Fibroblast of pulmonary artery (primary cell): Measurements from ENCODE around the gene PTPN13.

Source experiments
- DNase-seq: peaks from one replicate; pipeline ENCODE4 v3.0.0-alpha.2; 2010; ENCODE audit warnings: low read depth
- H3K4me3 ChIP-seq: replicated peaks from 2 replicates; pipeline ENCODE4 v1.5.1; 2011; ENCODE audit warnings: low read depth, mild to moderate bottlenecking, control low read depth, low read length, moderate library complexity
- CTCF ChIP-seq: IDR thresholded peaks from 2 replicates; pipeline ENCODE4 v1.5.1; 2011; ENCODE audit warnings: mild to moderate bottlenecking, control low read depth, low read length, inconsistent platforms; ENCODE audit errors: missing control alignments

PTPN13 gene

GRCh38 chr4:86615501-86615900 lies 21.4 kb downstream of the PTPN13 start:
- no peak for TF ChIP-seq CTCF
- H3K4me3 ChIP-seq: no peak overlapping the region
- no peak for DNase-seq

GRCh38 chr4:86619656-86620055 lies 25.5 kb downstream of the PTPN13 start:
- no peak for TF ChIP-seq CTCF
- DNase-seq: no peak
- H3K4me3 ChIP-seq: no peak overlapping the region

- DNase-seq: no peak
- no peak for TF ChIP-seq CTCF
- H3K4me3 ChIP-seq: no peak overlapping the region
Measured at GRCh38 chr4:86621435-86621834, 27.3 kb downstream of the PTPN13 start.

GRCh38 chr4:86626066-86626465 lies 32.0 kb downstream of the PTPN13 start:
- no peak for TF ChIP-seq CTCF
- no peak for DNase-seq
- H3K4me3 ChIP-seq: no peak overlapping the region

DNA sequence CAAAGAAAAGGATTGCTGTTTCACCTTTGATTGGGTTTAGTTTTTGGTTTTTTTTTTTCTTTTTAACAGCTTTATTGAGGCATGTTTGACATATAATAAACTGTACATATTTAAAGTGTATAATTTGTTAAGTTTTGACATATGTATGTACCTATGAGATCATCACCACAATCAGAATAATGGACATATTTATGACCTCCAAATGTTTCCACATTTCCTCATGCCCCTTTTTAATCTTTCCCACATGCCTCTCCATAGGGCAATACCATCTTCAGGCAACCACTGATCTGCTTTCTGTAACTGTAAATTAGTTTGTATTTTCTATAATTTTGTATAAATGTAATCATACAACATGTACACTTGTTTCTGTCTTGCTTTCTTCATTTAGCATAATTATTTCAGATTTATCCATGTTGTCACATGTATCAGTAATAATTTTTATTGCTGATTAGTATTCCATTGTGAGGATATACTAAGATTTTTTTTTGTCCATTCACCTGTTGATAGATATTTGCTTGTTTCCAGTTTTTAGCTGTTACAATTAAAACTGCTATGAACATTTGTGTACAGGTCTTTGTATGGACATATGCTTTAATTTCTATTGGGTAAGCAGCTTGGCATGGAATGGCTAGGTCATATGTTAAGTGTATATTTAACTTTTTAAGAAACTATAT lies 33.5 kb downstream of the PTPN13 start:
- no peak overlapping the region for H3K4me3 ChIP-seq
- no peak for TF ChIP-seq CTCF
- no peak for DNase-seq

DNA sequence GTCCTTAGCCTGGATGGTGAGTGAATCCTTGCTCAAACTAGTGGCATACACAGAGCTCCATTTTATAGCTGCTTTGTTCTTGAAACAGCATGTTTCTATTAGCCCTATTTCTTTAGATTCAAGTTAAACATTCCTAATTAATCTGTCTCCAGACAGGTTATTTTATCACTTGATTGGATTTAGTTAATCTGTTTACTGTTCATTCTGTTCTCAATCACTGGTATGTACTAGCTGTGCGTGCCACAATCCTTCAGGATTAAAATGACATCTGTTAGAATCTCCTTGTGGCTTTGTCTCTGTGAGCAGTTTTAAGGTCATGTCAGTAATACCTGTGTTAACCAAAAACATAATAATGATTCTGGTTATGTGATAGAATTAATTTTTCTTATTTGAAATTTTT lies 36.5 kb downstream of the PTPN13 start:
- DNase-seq: no peak
- no peak for TF ChIP-seq CTCF

DNA sequence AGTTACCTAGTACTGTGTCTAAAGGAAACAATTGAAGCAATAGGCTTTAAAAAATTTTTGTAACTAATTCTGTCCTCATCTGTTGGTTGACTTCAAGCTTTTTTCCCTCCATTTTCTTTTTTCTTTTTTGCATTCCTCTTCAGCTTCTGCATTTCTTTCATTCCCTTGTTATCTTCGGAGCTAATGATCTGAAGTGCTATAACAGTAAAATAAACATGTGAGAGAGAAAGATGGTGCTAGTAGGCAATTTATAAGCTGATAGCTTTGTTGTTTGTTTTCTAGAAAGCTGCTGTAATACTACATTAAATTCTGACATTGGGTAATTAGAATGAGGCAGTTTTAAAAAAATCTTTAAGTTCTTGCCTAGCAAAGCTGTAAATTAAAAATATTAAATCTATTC lies 37.1 kb downstream of the PTPN13 start:
- no peak for TF ChIP-seq CTCF
- DNase-seq: no peak
- no peak overlapping the region for H3K4me3 ChIP-seq

More for the DNA sequence above, 36.5 kb downstream of the PTPN13 start:
- H3K4me3 ChIP-seq: no peak overlapping the region
